GM19455 (cell line): ENCODE data around the gene TIGD3.
A peak's percentile ranks its signal among the peaks of the same experiment; 100 is the strongest.

Source experiments
- ATAC-seq: cut with Tn5 transposase; IDR thresholded peaks from one replicate; pipeline ENCODE4 v1.9.1; 2021; ENCODE audit not compliant: unreplicated experiment

Gene TIGD3, protein sequence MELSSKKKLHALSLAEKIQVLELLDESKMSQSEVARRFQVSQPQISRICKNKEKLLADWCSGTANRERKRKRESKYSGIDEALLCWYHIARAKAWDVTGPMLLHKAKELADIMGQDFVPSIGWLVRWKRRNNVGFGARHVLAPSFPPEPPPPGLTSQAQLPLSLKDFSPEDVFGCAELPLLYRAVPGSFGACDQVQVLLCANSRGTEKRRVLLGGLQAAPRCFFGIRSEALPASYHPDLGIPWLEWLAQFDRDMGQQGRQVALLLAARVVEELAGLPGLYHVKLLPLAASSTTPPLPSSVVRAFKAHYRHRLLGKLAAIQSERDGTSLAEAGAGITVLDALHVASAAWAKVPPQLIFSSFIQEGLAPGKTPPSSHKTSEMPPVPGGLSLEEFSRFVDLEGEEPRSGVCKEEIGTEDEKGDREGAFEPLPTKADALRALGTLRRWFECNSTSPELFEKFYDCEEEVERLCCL

DNA sequence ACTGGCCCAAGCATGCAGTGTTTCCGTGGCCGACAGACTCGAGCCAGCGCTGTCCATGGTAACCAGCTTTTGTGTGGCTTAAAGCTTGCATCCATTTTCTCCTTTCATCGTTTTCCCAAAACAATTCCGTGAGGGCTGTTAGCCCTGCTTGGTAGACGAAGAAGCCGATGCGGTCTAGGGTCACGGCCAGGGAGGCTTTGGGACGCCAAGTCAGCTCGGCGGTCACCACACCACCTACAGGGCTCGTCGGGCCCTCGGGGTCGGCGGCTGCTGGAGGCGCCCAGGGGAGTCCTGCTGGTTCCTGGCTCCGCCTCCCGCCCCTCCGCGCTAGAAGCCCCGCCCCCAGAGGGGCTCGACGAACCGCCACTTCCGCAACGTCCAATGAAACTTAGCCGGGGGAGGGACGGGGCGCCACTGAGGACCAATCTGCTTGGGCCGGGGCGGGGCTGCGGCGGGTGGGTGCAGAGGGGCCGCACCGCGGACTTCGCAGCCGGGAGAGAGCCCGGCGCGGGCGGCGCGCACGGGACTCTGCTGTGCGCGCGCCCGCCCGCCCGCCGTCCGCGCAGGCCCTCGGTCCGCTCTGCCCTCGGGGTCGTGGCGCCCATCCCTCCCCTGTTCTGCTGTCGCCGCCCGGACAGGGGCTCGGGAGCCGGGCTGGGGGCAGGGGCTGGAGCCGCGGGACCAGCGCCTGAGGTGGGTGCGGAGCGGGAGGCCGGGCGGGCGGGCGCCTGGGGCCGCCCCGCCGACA is at the start of gene TIGD3:
TIGD3 (plus strand) TSS at position 487 of the 748 bp plus-strand sequence. CDS start 1,058 bp downstream, outside the sequence.
- peak; percentile 88 for ATAC-seq

DNA sequence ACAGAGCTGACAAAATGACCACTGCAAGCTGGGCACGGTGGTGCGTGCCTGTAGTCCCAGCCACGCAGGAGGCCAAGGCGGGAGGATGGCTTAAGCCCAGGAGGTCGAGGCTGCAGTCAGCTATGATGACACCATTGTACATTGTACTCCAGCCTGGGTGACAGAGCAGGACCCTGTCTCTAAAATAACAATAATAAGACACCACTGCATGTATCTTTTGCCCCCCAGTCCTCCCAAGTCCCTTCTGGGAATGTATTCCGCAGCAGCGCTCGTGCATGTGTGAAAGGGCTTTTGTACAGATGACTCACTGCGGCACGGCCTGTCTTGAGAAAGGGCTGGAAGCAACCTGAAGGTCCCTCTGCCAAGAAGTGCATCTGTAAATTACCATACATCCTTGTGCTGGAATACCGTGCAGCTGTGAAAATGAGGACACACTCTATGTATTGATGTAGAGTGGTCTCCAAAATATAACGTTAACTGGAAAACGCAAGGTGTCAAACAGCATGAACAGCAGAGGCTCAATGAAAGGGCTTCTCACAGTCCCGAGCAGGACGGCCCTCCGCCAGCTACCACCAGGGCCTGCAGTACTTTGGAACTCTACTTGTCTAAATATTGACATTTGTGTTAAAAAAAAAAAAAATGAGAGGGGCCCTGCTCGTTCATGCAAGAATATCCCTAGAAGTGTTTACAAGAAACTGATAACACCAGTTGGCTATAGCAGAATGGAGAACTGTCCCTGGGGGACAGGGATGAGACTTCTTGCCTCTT is 48.9 kb upstream of the TIGD3 start:
- no peak for ATAC-seq

DNA sequence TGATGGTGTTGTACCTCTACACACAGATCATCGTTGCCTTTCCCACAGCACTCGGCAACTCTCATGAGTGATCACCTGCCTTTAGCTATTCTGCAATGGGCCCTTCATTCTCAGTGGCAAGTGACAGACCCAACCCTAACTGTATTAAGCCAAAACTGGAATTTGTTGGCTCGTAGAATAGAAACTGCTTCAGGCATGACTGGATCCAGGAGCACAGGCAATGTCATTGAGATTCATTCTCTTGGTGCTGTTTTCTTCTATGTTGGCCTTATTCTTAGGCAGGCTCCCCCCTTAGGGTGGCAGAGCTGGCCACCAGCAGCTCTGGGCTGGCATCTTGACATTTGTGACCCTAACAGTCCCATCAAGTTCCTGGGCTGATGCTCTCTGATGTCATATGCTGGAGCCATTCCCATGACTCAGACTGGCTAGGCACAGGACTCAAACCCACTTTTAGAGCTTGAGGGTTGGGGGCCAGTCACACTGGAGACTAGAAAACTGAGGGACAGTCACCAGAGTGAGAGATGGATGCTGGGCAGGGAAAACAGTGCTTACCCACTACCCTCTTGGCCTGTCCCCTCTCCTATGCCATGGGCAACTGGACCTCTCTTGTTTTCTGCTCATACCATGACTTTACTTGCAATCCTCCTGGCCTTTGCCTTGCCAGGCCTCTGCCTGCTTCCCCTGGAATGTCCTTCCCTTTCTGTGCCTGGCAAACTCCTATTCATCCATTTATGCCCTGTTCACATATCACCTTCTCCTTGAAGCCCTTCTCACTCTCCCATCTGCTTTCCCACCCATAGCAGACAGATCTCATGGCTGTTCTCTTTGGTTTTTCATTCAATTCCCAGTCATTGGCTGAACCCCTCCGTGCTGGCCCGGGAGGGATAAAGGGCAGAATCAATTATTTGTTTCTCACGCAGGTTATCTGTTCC is 47.0 kb upstream of the TIGD3 start:
- no peak for ATAC-seq

DNA sequence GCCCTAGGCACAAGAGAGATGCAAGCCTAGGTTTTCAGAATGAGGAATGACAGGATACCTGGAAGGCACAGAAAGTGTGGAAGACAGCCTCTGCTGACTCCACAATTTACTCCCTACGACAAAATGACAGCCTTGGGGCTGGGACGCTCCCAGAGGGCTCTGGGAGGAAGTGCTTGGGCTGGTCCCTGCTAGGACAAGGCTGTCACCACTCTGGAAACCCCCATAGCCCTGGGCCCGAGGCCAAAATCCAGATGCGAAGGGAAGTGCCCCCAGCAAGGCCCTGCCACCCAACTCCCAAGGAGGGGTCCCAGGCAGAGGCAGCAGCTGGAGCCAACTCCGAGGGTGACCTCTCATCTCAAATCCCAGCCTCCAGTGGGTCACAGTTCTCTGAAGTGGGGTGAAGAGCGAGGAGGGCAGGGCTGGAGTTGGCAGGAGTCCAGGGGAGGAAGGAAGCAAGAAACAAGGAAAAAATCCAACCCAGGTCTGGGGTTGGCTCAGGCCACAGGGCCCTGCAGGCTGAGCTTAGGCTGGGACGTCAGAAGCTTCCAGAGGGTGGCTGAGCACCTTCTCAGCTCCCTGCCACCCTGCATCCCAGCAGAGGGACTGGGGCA is 46.2 kb upstream of the TIGD3 start:
- no peak for ATAC-seq

DNA sequence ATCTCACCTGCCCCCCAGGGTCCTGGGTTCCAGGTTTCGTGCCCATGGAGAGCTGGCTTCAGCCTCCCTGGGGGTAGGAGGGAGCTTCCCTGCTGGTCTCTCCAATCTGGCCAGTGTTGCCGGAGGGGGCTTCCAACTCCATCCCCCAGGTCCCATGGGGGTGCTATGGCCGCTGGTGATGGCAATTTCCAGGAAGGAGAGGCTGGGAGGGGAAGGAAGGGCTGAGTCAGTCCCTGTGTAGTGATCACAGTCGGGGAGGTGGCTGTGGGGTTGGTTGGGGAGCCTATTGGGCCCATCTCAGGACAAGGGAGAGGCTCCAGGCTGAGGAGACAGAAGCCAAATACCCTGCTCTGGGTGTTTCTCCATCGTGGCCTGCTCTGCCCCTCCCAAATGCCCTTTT is 45.5 kb upstream of the TIGD3 start:
- no peak for ATAC-seq

DNA sequence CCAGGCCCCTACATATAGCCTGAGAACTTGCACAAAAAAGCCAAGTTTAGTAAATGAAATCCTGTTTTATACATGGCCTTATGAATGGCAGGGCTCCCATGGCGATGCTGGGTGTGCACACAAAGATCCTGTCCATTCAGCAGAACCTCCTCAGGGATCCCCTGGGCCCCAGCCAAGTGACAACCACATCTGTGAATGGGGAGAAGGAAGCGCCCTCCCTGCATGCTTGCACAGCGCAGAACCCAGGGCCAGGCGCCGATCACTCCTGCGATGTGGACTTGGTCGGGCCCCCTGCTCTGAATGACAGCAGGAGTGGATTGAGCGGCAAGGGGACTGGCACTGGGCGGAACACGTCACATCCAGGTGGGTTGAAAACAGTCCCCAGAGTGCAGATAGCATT is 44.3 kb upstream of the TIGD3 start:
- no peak for ATAC-seq

DNA sequence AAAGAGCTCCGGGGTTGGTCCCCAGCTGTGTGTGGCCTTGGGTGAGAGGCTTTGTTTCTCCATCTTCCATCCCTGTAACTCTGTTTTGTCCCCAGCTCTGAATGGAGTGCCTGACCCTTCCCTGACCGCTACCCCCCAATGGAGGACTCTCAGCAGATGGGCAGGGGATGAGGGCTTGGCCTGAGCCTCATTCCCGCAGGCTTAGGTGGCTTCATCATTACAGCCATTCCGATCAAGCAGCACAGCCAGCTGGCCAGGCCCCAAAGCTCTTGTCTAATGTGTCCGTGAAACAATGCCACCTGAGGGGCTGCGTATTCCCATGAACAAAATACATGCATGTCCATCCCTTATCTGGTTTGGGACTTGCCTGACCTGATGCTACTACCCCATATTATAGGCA is 43.8 kb upstream of the TIGD3 start:
- ATAC-seq = no peak

DNA sequence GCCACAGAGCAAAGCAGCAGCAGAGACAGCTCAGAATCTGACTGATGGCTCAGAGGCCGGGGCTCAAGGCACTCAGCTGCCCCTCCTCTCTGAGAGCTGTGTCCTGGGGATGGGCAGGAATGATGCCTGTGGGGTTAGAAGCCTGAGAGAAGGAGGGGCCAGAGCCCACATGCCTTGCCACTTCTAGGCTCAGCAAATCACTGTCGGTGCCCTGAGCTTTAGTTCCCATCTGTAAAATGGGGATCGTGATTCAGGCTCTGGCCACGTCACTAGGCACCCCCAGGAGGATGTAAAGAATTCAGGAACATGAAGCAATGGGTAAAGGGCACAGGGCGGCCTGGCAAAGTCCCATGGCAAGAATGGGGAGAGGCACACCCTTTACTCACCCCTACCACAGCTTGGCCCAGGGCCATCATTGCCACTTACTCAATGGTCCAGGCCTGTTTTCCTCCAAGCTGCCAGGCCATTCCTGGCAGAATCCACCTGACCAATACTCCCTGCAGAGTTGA is 43.3 kb upstream of the TIGD3 start:
- ATAC-seq = no peak

GRCh38 chr11:65314501-65315203 is 39.9 kb upstream of the TIGD3 start, which contains the start of gene CDC42EP2:
CDC42EP2 (plus strand) TSS chr11:65314866; CDS start chr11:65320899, 6,033 bp downstream.
- ATAC-seq = peak; percentile 71

DNA sequence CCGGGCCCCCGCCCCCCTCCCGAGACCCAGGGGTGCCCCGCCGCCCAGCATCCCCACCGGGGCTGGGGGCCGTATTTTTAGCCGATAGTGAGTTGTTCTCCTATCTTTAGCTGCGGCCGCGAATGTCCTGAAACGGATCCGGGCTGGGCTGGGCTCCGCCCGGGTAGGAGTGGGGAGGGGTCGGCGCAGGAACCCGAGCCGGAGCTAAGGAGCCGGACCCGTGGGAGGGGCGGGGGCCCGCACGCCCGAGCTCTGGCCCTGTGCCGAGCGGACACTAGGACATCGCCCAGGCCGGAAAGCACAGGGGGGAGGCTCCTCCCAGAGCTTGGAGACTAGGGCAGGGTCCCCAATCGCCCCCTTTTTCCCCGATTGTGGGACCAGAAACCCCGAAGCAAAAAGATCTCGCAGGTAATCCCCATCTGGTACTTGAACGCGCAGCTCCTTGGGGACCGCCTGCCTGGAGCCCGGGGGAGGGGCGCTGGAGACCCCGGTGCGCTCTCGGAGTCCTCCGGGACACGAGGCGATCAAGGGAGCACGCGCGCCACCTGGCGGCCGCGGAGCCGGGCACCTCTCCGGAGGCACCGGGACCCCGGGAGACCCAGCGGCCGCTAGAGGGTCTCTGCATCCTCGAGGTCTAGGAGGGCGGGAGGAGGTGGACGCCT is 39.2 kb upstream of the TIGD3 start:
- ATAC-seq = no peak

DNA sequence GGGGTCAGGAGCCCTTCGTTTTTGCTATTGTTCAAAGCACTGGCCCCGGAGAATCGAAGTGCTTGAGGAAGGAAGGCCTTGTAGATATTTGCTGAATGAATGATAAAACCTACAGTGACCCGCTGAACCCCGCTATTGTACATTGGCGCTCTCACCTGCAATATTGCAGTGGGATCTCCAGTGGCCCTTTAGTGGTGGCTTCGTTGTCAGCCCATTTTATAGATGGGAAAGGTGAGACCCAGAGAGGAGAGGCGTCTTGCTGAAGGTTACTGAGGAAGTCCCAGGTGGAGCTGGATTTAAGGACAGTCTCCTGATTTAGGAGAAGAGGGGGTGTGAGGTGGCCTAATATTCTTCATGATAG is 38.7 kb upstream of the TIGD3 start:
- ATAC-seq = no peak

DNA sequence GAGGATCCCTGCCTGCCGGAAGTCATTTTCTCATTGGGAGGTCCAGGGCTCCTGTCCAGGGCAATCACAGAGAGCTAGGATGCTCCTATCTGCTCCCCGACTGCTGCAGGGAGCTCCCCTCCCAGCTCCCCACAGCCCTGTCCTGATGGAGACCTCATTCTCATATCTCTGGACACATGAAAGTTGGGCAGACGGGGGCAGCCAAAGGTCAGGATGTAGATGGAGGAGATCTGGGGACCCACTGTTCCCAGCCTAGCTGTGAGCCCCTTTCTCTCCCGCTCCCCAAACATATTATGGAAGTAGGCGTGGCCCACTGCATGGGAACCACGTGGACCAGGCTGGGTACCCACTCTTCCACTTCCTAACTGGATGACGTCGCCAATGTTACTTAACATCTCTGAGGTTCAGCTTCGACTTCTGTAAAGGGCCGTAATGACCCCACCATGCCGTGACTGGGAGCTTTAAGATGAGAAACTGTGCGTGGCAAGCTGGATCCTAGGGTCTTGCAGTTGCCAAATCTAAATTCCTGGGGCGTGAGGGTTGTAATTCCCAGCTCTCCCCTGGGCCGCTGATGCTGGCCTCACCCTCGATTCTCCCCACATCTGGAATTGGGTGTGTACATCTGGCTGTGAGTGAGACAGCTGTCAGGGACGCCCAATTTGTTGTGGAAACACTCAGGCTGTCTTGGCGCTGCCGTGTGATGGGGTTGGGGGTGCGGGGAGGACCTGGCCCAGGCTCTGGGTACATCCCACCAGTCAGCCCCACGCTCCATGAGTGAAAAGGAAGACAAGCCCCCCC is 38.1 kb upstream of the TIGD3 start:
- no peak for ATAC-seq

DNA sequence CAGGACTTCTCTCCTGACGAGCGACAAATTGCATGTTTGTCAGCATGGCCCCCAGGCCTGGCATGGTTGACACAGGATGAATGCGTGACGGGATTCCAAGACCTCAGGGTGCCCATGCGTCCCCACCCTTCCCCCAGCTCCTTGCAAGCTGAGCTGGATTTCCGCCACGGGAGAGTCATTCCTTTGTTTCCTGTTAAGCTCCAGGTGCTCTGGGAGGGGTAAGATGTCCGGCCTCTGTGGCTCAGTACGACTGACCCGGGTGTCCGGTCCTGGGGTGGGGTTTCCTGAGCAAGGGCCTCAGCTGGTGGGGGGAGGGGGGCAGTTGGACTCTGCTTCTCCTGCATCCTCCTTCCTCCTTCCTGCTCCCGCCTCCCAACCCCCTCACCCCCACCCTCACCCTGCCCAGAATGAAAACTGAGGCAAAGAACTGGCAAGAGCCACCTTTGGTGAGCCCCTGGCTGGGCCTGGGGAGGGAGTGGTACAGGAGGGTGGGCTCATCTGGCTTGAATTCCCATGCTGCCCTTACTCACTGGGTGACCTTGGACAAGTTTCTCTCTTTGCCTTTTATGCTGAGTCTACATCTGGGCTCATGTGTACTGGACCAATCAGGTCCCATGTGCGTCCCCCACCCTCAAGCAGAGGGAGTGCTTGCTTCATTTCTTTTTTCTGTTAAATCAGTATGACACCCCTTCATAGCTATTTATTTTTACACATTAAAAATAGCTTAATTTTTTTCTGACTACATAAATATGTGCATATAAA is 37.3 kb upstream of the TIGD3 start:
- ATAC-seq = no peak

GRCh38 chr11:65320386-65321075 is 34.0 kb upstream of the TIGD3 start:
- no peak for ATAC-seq

DNA sequence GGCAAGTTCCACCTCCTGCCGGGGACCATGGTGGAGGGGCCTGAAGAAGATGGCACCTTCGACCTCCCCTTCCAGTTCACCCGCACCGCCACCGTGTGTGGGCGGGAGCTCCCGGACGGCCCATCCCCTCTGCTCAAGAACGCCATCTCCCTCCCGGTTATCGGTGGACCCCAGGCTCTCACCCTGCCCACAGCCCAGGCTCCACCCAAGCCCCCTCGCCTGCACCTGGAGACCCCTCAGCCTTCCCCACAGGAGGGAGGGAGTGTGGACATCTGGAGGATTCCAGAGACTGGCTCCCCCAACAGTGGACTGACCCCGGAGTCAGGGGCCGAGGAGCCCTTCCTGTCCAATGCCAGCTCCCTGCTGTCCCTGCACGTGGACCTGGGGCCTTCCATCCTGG is 33.5 kb upstream of the TIGD3 start:
- ATAC-seq = no peak

GRCh38 chr11:65321828-65322485 is 32.6 kb upstream of the TIGD3 start:
- ATAC-seq = no peak
